HG03135 (cell line): ENCODE results near the gene CPSF3.
A peak's percentile ranks its signal among the peaks of the same experiment; 100 is the strongest.

Source experiments
- ATAC-seq: cut with Tn5 transposase; IDR thresholded peaks from one replicate; pipeline ENCODE4 v1.9.1; 2021; ENCODE audit warnings: mild to moderate bottlenecking, moderate library complexity; ENCODE audit not compliant: unreplicated experiment

The CPSF3 gene

DNA sequence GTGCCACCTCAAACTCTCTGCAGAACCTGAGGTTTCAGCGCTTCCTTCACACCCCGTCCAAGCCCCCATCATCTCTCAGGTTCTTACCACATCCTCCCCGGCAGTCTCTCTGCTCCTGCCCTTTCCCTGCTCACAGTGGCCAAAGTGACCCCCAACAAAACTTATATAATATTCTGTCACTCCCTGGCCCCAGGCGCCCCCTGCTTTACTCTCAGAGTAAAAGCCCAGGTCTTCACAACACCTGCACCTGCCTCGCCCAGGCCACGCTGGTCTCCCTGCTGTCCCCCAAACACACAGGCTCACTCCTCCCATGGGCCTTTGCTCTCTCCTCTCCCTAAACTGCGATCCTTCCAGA, 6.5 kb upstream of the CPSF3 start:
- ATAC-seq, result no peak

DNA sequence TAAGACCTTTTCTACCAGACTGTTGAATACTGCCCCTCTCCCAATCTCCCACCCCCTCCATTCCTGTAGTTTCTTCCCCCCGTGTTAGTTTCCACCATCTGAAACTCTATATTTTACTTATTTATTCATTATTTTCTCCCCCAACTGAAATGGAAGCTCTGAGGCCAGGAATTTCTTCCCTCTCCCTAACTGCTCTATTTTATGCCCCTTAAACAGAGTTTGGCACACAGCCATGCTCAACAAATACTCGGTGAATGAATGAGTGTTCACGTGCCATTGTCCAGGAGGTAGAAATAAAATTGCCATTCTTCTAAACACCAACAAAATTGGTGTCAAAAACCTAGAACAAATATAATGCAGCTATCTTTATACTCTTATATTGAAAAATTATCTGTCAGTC, 5.7 kb upstream of the CPSF3 start:
- ATAC-seq, result no peak

DNA sequence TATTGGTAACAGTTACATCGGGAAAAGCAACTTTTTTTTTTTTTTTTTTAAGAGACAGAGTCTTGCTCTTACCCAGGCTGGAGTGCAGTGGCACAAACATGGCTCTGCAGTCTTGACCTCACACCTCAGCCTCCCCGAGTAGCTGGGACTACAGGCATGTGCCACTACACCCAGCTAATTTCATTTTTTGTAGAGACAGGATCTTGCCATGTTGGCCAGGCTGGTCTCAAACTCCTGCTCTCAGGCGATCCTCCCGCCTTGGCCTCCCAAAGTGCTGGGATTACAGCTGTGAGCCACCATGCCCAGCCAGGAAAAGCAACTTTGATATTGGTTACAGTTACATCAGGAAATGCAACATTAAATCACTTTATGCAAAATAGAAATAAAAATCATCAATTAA, 4.7 kb upstream of the CPSF3 start:
- no peak for ATAC-seq

DNA sequence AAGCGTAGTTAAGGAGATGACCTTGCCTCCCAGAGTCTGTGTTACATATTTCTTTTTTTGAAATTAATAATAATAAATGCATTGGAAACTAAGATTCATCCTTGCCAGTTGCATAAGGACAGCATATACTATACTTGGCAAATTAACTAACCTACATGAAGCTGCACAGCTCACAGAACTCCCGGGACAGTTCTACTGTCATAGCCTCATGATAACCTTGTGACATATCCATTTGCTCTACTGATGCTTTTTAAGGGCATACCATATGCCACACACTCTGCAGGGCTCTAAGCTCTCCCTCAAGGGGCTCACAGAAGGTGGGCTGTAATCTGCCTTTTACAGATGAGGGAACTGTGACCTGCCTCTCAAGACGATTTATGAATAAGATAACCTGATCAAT, 3.9 kb upstream of the CPSF3 start:
- no peak for ATAC-seq

DNA sequence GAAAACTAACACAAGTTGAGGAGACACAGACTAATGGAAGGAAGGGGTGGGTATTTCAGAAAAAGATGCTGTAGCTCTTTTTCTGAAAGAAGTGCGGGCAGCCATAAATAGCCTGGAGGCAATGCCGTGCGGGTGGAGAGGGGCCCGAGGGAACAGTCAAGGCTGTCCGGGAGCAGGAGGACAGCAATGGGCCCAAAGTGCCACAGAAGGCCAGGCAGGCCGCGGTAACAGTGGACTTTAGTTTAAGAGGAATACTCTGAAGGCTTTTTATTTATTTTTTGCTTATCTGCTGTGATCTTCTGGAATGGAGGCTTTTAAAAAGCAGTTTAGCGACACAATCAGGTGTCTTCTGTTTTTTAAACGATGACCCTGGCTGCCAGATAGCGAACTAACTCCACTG, 3.0 kb upstream of the CPSF3 start:
- ATAC-seq, result no peak

DNA sequence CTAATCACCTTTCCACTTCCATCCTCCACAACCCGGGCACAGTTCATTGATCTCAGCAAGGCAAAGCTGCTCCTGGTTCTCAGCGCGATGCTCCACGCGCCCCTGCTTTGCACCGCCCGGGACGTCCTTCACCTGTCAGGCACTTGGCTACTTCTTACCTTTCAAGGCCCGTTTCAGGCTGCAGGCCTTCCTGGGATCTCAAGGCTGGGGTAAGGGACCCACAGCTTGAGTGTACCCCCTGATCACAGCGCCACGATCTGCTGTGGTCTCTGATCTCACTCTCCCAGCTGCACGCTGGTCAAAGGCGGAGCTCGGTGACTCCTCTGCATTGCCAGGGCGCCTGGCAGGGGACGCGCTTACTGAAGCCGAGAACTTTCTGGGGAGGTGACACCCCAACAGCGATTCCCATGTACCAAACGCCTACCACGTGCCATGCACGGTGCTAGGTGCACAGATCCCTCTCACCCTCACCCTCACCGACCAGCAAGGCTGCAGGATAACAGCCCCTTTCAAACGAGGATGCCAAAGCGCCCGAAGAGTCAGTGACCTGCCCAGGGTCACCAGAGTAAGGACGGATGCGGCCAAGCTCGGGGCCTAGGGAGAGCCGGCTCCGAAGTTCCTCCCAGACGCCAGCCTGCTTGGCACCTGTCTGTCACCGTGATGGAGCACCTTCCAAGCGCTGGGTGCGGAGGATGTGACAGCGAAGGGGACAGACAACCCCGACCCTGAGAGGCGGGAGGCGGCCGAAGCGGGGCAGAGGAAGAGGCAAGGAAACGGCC, 944 bp upstream of the CPSF3 start:
- ATAC-seq, result peak; percentile 34

DNA sequence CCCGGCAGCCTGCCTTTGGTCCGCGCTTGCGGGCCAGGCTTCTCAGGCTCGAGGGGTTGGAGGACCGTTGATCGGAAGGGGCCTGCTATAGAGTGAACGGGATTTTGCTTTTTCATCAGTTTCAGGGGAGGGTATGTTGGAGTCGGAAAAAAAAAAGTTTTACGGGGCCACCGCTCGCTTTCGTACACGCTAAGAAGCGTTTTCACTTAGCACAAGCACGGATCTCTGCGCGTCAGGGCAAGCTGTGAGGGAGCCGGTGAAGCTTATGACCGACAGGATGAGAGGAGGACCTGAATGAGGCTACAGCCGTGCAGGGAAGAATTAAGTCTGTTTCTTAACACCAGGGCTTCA, 443 bp downstream of the CPSF3 start:
- peak; percentile 12 for ATAC-seq

DNA sequence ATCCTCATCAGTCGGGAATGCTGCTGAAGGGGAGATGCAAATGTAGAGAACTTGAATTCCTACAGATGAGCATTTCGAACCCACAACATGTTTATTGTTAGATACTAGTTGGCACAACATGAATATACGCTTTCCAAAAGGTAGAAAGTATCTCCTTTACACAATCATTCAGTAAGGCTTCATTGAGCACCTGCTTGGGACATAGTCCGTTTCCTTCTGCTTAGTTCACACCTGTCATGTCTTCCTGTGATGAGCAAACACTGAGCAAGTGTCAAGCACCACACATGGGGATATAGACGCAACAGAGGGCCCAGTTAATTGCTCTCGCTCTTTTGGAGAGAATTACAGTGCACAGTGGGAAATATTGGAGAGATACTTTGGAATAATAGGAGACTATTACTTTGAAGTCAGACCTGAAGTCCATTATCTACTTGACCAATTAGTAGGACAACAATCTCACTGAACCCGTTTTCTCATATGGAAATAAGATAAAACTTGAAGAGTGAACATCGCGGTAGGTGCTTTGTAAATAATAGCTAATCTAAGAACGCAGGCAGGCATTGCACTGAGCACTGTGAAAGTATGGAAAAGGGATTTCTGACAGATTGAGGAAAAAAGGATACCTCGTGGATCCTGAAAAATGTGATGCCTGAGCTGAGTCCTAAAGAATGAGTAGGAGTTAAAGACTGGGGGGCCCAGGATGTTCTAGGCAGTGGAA, 1.2 kb downstream of the CPSF3 start:
- ATAC-seq, result no peak

DNA sequence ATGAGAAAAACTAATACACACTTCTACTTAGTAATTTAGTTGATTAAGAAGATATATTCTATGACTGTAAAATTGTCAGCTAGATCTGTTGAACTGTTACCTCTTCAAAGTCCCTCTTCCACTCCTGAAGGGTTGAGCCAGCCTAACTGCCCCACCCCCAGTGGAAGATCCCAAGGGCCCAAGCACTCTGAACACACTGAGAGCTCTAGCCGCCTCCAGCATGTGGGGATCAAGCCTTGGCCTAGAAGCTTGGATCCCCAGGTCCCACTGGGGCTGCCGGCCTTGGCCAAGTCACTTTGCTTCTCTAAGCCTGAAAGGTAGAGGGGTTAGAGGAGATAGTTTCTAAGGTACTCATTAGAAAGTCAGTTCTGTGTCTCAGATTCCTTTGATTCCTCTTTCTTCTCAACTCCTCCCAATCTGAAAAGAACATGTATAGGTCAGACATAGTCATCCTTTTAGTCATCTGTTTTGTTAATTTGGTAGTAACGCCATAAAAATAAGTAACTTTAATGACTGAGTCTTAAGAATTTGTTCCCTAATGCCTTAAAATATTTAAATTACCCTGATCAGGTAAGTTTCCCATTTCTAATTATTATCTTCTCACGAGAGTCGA, 5.6 kb downstream of the CPSF3 start:
- no peak for ATAC-seq

DNA sequence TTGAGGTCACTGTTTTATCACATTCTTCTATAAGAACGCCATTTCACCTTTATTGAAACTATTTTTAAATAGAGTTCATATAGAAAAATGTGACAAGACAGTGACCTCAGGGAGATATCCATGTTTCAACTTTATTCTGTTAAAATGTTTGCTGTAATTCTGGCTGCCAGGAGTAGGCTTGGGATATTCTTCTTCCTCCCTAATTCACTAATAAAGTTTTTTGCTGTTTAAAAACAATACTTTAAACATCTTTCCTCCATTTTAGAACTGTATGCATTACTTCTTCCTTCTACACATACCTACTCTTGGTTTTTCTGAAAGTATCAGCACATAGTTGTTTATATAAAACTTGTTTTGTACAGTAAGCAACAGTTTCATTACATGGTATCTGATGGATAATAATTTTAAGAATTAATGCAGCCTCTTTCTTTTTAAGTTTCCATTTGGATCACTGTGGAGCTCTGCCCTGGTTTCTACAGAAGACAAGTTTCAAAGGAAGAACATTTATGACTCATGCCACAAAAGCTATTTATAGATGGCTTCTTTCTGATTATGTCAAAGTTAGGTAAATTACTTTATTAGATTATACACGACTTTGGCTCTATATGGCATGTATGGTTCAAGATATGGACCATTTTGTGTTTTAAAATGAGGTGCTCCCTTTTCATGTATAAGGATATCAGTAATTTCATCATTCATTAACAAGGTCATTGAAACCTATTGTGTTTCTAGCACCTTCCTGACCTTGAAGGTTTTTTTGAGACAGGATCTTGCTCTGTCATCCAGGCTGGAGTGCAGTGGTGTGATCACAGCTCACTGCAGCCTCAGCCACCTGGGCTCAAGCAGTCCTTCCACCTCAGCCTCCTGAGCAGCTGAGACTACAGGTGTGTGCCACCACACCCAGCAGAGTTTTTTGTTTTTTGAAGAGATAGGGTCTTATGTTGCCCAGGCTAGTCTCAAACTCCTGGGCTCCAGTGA, 7.2 kb downstream of the CPSF3 start:
- no peak for ATAC-seq

DNA sequence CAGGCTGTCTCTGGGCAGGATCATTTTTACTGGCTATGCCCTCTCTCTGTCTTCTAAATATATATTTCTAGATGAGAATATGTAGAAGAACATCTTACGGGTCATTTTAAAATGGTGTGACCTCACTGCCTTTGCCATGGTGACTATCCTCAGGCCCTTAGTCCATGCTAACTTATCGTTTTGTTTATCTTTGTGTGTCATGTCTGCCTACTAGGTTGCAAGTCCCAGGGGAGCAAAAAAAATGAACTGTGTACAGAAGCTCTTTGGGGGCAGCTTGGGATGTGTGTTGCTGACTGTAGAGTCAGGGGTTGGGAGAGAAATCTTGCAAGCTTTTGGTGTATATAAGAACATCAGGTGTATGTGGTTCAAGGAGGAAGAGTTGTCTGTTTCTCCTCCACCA, 11.0 kb downstream of the CPSF3 start:
- no peak for ATAC-seq

DNA sequence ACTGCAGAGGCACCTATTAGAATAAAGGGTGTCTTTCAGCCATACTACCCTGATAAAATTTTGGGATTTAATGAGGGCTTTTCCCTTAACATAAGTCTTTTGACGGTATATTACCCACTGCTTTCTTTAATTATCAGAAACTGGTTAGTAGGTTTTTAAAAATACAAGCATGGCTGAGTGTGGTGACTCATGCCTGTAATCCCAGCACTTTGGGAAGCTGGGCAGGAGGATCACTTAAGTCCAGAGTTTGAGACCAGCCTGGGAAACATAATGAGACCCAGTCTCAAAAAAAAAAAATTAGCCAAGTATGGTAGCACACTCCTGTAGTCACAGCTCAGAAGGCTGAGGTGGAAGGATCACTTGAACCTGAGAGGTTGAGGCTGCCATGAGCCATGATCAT, 16.1 kb downstream of the CPSF3 start:
- ATAC-seq, result no peak

DNA sequence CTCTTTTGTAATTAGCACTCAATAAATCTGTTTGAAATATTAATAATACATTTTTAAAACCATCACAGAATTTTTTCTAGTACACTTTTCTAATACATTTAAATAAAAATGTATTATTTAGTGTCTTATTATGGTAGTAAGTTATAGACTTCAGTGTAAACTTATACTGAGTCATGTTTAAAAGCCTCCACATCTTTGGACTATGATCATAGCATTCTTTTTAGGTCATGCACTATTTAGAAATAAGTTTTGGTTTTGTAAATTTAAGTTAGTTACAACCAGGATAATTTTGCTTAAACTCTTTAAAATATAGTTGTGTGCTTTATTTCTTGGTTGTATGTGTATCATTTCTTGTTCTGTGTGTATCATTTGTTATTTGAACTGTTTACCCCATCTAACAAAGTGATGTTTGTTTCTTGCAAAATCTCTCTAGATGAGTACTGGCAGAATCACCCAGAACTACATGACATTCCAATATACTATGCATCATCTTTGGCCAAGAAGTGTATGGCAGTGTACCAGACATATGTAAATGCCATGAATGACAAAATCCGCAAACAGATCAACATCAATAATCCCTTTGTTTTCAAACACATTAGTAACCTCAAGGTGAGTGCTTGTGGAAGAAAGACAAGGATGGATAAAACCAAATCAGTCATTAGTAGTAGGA, 16.7 kb downstream of the CPSF3 start:
- ATAC-seq, result no peak

DNA sequence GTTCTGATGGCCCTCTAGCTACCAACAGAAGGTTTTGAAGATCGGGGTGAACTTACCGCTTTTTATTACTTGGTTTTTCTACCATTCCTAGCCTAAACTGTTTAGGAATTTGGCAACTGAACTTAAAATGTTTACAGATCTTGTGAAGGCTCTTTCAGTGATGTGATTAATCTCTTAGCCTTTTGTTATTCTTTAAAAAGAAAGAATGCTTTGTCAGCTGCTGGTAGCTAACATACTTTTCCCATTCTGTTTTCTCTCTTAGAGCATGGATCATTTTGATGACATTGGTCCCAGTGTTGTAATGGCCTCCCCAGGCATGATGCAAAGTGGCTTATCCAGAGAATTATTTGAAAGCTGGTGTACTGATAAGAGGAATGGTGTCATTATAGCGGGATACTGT, 18.1 kb downstream of the CPSF3 start:
- ATAC-seq, result no peak

DNA sequence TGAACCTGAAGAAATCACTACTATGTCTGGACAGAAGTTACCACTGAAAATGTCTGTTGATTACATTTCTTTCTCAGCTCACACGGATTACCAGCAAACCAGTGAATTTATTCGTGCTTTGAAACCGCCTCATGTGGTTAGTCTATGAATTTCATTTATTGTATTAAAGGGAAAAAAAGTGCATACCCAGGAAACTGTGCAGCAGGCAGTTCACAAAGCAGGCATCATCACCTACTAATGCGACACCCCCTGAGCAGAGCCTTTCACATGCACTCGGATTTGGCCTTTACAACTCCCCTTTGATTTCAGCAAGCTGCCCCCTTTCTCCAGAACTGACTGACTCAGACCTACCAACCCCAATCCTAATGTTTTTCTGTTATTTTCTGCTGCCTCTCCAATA, 20.1 kb downstream of the CPSF3 start:
- no peak for ATAC-seq

DNA sequence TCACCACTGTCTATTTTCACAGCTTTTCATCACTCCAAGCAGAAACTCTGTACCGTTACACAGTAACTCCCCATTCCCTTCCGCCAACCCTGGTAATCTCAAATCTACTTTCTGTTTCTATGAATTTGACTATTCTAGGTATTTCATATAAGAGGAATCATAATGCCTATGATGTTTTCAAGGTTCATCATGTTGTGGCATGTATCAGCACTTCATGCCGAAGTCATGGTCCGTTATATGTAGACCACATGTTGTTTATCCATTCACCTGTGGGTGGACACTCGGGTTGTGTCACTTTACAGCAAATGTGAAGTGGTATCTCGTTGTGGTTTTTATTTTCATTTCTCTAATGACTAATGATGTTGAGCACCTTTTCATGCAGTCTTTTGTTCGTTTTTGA, 21.6 kb downstream of the CPSF3 start:
- ATAC-seq, result no peak

DNA sequence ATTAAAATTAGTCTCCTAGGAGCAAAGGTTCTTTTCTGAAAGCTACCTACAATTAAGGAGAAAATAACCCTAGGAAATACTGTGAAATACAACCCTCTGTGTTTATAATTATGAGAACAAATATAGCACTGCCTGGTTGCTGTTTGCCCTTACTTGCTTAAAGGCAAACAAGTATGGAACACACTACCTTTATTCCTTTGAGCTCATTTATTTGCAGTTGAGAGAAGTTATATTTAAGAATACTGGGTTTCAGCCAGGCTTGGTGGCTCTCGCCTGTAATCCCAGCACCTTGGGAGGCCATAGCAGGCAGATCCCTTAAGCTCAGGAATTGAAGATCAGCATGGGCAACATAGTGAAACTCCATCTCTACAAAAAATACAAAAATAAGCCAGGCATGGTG, 27.8 kb downstream of the CPSF3 start:
- ATAC-seq, result no peak

DNA sequence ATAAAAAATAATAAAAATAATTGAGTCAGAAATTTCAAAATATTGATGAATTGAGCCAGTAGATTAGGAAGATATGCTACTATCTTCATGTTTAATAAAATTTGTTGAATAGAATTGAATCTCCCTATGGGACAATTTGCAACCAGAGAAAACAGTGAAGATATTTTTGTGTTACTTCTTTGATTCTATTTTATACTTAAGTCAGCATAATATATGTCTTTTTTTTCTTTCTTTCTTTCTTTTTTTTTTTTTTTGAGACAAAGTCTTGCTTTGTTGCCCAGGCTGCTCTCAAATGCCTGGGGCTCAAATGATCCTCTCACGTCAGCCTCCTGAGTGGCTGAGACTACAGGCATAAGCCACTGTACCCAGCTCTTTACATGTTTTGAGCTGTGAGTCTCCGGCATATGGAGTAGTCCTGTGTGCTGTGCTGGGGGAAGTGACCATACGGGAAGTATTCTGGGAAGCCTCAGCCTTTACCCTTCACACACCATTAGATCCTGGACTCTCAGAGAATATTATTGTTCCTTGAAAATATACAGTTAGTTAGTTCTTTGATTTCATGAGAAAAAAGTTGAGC, 37.1 kb downstream of the CPSF3 start:
- no peak for ATAC-seq

DNA sequence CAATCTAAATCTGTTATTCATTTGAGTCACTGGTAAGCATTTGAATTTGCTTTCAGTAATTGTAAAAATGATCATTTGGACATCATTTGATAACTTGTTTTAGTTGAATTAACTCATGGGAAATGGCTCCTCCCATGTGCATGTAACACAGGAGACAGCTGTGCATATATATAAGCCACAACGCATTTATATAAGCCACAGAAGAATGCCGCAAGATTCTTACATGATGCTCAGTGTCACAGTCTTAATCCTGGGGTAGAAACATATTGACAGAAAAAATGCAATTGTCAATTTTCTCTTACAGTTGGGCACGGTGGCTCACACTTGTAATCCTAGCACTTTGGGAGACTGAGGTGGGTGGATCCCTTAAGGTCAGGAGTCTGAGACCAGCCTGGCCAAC, 37.6 kb downstream of the CPSF3 start:
- no peak for ATAC-seq

DNA sequence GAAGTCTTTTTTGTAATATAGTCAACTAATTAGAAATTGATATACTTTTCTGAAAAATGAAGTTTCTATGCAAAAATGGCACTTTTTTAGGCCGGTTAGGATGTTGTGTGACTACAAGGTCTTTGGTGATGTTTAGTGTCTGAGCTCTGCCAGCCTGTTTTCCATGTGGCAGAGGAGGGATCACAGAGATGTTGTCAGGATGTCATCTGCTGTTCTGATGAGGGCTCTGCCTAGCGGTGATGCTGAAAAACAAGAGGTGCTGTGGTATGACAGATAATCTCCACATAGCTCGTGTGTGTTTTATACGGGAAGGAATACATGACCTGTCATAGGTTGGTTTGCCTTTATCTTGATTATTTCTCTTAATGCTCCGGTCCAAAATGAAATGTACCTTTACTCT, 38.9 kb downstream of the CPSF3 start:
- no peak for ATAC-seq
